Kidney epithelial cell (primary cell): ENCODE data around the gene TECTB. TPM values are rescaled to one million over a fixed set of nuclear protein-coding genes. Genes with fewer than 3 reads are reported as not detected.

Experiments
- DNase-seq: peaks from one replicate; pipeline ENCODE4 v3.0.0-alpha.2; 2010; ENCODE audit warnings: low read depth
- H3K27me3 ChIP-seq: 2 replicates; pipeline ENCODE4 v1.6.0; 2011; ENCODE audit warnings: low read length; ENCODE audit not compliant: control insufficient read depth, insufficient read depth
- H3K36me3 ChIP-seq: 2 replicates; pipeline ENCODE4 v1.5.1; 2011; ENCODE audit warnings: low read length; ENCODE audit not compliant: control insufficient read depth, insufficient read depth
- H3K4me3 ChIP-seq: 2 replicates; pipeline ENCODE4 v1.5.1; 2011; ENCODE audit warnings: low read depth, mild to moderate bottlenecking, control low read depth, low read length
- total RNA-seq: library from RNA; depleted of rRNA; stranded (reverse); fragments of >200 nt; gene quantifications from 2 replicates; pipeline ENCODE4 v1.2.3, GENCODE V29; 2015
- TF ChIP-seq, protein P1 (sequence below): IDR thresholded peaks from 2 replicates; pipeline ENCODE4 v1.5.1; 2011; ENCODE audit warnings: mild to moderate bottlenecking, moderate library complexity, low read length, control low read depth, inconsistent platforms; ENCODE audit not compliant: insufficient read depth, poor library complexity, severe bottlenecking

Gene TECTB
- total RNA-seq, 1 donor from 2014 or later: not detected

GRCh38 chr10:112311481-112311880 is 28.3 kb downstream of the TECTB start:
- DNase-seq: no peak
- TF ChIP-seq, protein P1, sequence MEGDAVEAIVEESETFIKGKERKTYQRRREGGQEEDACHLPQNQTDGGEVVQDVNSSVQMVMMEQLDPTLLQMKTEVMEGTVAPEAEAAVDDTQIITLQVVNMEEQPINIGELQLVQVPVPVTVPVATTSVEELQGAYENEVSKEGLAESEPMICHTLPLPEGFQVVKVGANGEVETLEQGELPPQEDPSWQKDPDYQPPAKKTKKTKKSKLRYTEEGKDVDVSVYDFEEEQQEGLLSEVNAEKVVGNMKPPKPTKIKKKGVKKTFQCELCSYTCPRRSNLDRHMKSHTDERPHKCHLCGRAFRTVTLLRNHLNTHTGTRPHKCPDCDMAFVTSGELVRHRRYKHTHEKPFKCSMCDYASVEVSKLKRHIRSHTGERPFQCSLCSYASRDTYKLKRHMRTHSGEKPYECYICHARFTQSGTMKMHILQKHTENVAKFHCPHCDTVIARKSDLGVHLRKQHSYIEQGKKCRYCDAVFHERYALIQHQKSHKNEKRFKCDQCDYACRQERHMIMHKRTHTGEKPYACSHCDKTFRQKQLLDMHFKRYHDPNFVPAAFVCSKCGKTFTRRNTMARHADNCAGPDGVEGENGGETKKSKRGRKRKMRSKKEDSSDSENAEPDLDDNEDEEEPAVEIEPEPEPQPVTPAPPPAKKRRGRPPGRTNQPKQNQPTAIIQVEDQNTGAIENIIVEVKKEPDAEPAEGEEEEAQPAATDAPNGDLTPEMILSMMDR: no peak
- Histone ChIP-seq H3K4me3 (no peak overlapping the region), H3K27me3 (peaks cover 2% of the 10 kb centered on the region), H3K36me3 (no peaks in the 10 kb centered on the region)

- TF ChIP-seq, protein P1: no peak
- DNase-seq: no peak
- H3K36me3 ChIP-seq: no peaks in the 10 kb centered on the region
- H3K27me3 ChIP-seq: peaks cover 2% of the 10 kb centered on the region
- H3K4me3 ChIP-seq: no peak overlapping the region
Measured at GRCh38 chr10:112313234-112313633, 30.0 kb downstream of the TECTB start.

GRCh38 chr10:112313911-112314310 is 30.7 kb downstream of the TECTB start:
- no peak overlapping the region for H3K4me3 ChIP-seq

DNA sequence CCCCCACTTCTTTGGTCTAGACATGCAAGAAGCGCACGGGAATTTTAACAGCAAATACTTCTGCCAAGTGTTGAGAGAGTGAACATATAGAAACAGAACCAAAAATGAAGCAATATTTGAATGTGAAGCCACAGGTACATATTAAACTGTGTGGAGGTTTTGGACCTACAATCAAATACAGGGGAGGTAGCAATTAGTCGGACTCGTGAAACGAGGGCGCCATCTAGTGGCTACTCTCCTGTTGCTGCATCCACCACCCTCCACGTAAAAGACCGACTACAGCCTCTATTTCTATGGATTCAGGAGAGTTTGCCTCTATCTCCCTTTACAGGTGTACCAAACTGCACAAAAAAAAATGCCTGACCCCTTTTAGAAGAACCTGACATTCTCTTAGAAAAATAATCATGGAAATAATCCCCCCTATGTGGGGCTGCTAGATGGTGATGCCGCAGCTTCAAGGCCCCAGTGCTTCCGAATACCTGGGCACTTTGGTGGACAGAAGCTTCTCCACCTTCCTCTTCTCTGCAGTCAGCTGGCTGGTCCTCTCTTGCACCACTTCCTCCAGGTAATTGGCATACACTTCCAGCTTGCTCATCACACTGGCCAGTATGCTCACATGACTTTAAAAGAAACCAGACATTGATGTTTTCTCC is 31.7 kb downstream of the TECTB start:
- TF ChIP-seq, protein P1: peak; percentile 81
- DNase-seq: peak; percentile 18

More at GRCh38 chr10:112313911-112314310, 30.7 kb downstream of the TECTB start:
- TF ChIP-seq, protein P1: no peak
- Histone ChIP-seq H3K36me3 (no peaks in the 10 kb centered on the region), H3K27me3 (peaks cover 2% of the 10 kb centered on the region)
- DNase-seq: no peak

DNA sequence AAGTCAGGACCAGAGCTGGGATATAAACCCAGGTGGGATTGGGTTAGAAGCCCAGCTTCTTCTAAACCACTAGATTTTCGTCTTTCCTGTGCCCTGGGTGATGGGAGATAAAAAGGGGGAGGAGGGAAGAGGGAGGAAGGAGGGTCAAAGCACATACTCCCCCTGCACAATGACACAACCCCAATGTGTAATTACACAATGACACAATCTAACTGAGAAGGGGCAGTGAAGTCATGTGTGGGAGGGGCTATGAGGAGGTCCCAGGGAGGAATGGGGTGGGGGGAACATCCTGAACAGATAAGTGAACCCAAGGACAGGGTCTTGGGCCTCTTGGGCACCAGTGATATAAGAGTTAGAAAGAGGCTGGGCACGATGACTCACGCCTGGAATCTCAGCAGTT is 44.5 kb downstream of the TECTB start:
- Histone ChIP-seq H3K27me3 (no peaks in the 10 kb centered on the region), H3K36me3 (no peaks in the 10 kb centered on the region), H3K4me3 (no peak overlapping the region)
- TF ChIP-seq, protein P1: no peak
- DNase-seq: no peak

More for the DNA sequence above, 31.7 kb downstream of the TECTB start:
- peaks cover 2% of the 10 kb centered on the region for H3K27me3 ChIP-seq
- no peak overlapping the region for H3K4me3 ChIP-seq
- no peaks in the 10 kb centered on the region for H3K36me3 ChIP-seq

GRCh38 chr10:112330162-112330561 is 47.0 kb downstream of the TECTB start:
- Histone ChIP-seq H3K4me3 (no peak overlapping the region), H3K36me3 (no peaks in the 10 kb centered on the region), H3K27me3 (no peaks in the 10 kb centered on the region)
- TF ChIP-seq, protein P1: no peak
- DNase-seq: no peak
